RWPE2 (cell line): Measurements from ENCODE around the gene LIN37.

ENCODE experiments used
- ATAC-seq: fragments of 200-7000 bp; cut with Tn5 transposase; 3 replicates; pipeline ENCODE4 v1.9.1; 2021; ENCODE audit warnings: low read depth
- DNase-seq: peaks from one replicate; pipeline ENCODE4 v3.0.0-alpha.2; 2020; ENCODE audit warnings: low spot score
- H3K27ac ChIP-seq: fragments of 450-650 bp; 2 replicates; pipeline ENCODE4 v1.5.1; 2017; ENCODE audit warnings: mild to moderate bottlenecking; ENCODE audit not compliant: poor library complexity, severe bottlenecking
- H3K27me3 ChIP-seq: fragments of 250-450 bp; sonication (Bioruptor Pico); 2 replicates; pipeline ENCODE4 v1.5.1; 2021; ENCODE audit warnings: mild to moderate bottlenecking, moderate library complexity; ENCODE audit not compliant: insufficient read depth, poor library complexity, severe bottlenecking
- H3K36me3 ChIP-seq: fragments of 250-450 bp; sonication (Bioruptor Pico); 2 replicates; pipeline ENCODE4 v1.5.1; 2020; ENCODE audit warnings: low read depth, mild to moderate bottlenecking, moderate library complexity
- H3K4me1 ChIP-seq: fragments of 250-450 bp; sonication (Bioruptor Pico); 2 replicates; pipeline ENCODE4 v1.5.1; 2021; ENCODE audit warnings: mild to moderate bottlenecking, moderate library complexity; ENCODE audit not compliant: insufficient read depth, poor library complexity, severe bottlenecking
- H3K4me3 ChIP-seq: fragments of 250-450 bp; sonication (Bioruptor Pico); 2 replicates; pipeline ENCODE4 v1.5.1; 2021; ENCODE audit warnings: mild to moderate bottlenecking, moderate library complexity; ENCODE audit not compliant: severe bottlenecking
- H3K9me3 ChIP-seq: fragments of 250-450 bp; sonication (Bioruptor Pico); 2 replicates; pipeline ENCODE4 v1.5.1; 2021; ENCODE audit warnings: mild to moderate bottlenecking, moderate library complexity; ENCODE audit not compliant: severe bottlenecking
- CTCF ChIP-seq: fragments of 450-650 bp; IDR thresholded peaks from one replicate; pipeline ENCODE4 v1.5.1; 2017; ENCODE audit warnings: mild to moderate bottlenecking, moderate library complexity; ENCODE audit not compliant: poor library complexity, severe bottlenecking

Gene LIN37

GRCh38 chr19:35713904-35714495 is 34.4 kb upstream of the LIN37 start:
- no peak for TF ChIP-seq CTCF
- Histone ChIP-seq H3K27me3 (no peaks in the 10 kb centered on the region), H3K9me3 (no peaks in the 10 kb centered on the region), H3K27ac (no peak overlapping the region), H3K4me3 (no peak overlapping the region), H3K36me3 (no peaks in the 10 kb centered on the region), H3K4me1 (no peaks in the 10 kb centered on the region)
- ATAC-seq (no peak), DNase-seq (peak; percentile 45)

- H3K4me3 ChIP-seq = no peak overlapping the region
- no peak overlapping the region for H3K27ac ChIP-seq
- no peaks in the 10 kb centered on the region for H3K27me3 ChIP-seq
- no peaks in the 10 kb centered on the region for H3K9me3 ChIP-seq
- DNase-seq = no peak
- H3K4me1 ChIP-seq = no peaks in the 10 kb centered on the region
- ATAC-seq = no peak
- no peak for TF ChIP-seq CTCF
- H3K36me3 ChIP-seq = peaks cover 6% of the 10 kb centered on the region
Measured at GRCh38 chr19:35714601-35715354, 33.6 kb upstream of the LIN37 start.

GRCh38 chr19:35715355-35715809 is 33.0 kb upstream of the LIN37 start:
- Histone ChIP-seq H3K4me1 (no peaks in the 10 kb centered on the region), H3K9me3 (no peaks in the 10 kb centered on the region), H3K27ac (no peak overlapping the region), H3K27me3 (no peaks in the 10 kb centered on the region), H3K36me3 (peaks cover 10% of the 10 kb centered on the region), H3K4me3 (peak overlapping the region; percentile 73)
- ATAC-seq (no peak), DNase-seq (no peak)
- TF ChIP-seq CTCF = no peak

GRCh38 chr19:35715981-35716800 is 32.2 kb upstream of the LIN37 start:
- no peaks in the 10 kb centered on the region for H3K27me3 ChIP-seq
- no peaks in the 10 kb centered on the region for H3K9me3 ChIP-seq
- DNase-seq = peak; percentile 62
- TF ChIP-seq CTCF = no peak
- H3K36me3 ChIP-seq = peaks cover 11% of the 10 kb centered on the region
- H3K27ac ChIP-seq = peak overlapping the region; percentile 83
- H3K4me1 ChIP-seq = no peaks in the 10 kb centered on the region
- peak; percentile 30 for ATAC-seq
- H3K4me3 ChIP-seq = peak overlapping the region; percentile 73
